Measurements from ENCODE around the gene CEP57L1. TPM values are rescaled to one million over a fixed set of nuclear protein-coding genes. Genes with fewer than 3 reads are reported as not detected.
"Not testable (repeated sequence)": the region's sequence is repeated elsewhere in the genome, so short reads cannot be mapped to it uniquely, and the experiment has no call there.

CEP57L1 gene
- total RNA-seq, 1 experiment from 2014 or later: 28.2 TPM

DNA sequence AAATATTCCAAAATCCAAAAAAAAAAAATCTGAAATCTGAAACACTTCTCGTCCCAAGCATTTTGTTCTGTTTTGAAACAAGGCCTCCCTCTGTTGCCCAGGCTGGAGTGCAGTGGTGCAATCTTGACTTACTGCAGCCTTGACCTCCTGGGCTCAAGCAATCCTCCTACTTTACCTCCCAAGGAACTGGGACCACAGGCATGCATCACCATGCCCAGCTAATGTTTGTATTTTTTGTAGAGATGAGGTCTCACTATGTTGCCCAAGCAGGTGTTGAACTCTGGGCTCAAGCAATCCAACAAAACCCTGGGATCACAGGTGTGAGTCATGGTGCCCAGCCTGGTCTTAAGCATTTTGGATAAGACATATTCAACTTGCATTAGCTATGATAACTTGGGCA is 14.3 kb upstream of the CEP57L1 start:
- Histone ChIP-seq H3K9me3 (ENCODE audit: low read length) (no peaks in the 10 kb centered on the region), H3K27me3 (ENCODE audit: low read length) (no peaks in the 10 kb centered on the region), H3K27ac (ENCODE audit: low read length) (no peak overlapping the region), H3K36me3 (ENCODE audit: insufficient read depth, low read length) (no peaks in the 10 kb centered on the region), H4K20me1 (ENCODE audit: insufficient read depth, low read depth, low read length) (peaks cover 4% of the 10 kb centered on the region; the same call in 1 of the 2 replicates), H3K9ac (ENCODE audit: low read length) (no peak overlapping the region), H3K4me2 (ENCODE audit: low read depth, low read length, poor library complexity, severe bottlenecking) (no peak overlapping the region), H3K79me2 (ENCODE audit: low read length) (no peaks in the 10 kb centered on the region), H3K4me3 (ENCODE audit: low read length) (no peak overlapping the region), H3K9me2 (replicated peaks; ENCODE audit: insufficient read depth, low read length) (no peaks in the 10 kb centered on the region), H2AFZ (ENCODE audit: low read length) (no peak overlapping the region), H3K4me1 (ENCODE audit: low read length) (0 out of 2 replicates have a peak, but pooled peaks cover 5% of the 10 kb centered on the region)
- no peak for DNase-seq

DNA sequence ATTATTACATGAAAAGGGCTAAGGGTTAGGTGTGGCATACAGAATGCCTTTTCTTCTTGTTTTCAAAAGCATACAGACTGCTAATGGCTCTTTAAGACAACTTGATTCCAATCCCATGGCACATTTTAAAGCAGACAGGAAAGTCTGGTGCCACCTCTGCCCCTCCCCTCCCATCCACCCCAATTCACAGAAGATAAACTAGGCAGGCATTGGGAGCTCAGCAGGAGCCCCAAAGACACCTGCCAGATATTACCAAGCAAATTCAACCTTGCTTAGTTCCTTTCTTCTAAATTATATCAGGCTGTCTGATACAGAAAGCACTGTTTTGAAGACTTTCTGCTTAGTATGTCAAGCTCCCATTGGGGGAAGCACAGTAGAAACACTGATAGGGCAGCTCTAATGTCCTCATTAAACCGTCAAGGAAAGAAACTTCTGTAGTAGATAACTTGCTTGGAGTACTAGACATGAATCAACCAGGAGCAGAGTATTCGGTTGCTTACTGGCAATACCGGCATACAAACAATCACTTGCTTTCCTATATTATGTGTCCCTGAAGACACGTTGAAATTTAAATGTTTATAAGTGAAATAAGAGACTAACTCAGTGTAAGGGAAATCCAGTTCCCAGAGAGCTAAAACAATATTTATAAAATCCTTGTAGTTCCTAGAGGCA is 13.7 kb upstream of the CEP57L1 start:
- 0 out of 2 replicates have a peak, but pooled peaks cover 5% of the 10 kb centered on the region for H3K4me1 ChIP-seq (ENCODE audit: low read length)
- H3K9me2 ChIP-seq (replicated peaks; ENCODE audit: insufficient read depth, low read length): no peaks in the 10 kb centered on the region
- no peak overlapping the region for H3K9ac ChIP-seq (ENCODE audit: low read length)
- no peak overlapping the region for H3K4me3 ChIP-seq (ENCODE audit: low read length)
- H2AFZ ChIP-seq (ENCODE audit: low read length): no peak overlapping the region
- H3K79me2 ChIP-seq (ENCODE audit: low read length): no peaks in the 10 kb centered on the region
- no peaks in the 10 kb centered on the region for H3K27me3 ChIP-seq (ENCODE audit: low read length)
- DNase-seq: no peak
- H3K4me2 ChIP-seq (ENCODE audit: low read depth, low read length, poor library complexity, severe bottlenecking): no peak overlapping the region
- peaks cover 4% of the 10 kb centered on the region; the same call in 1 of the 2 replicates for H4K20me1 ChIP-seq (ENCODE audit: insufficient read depth, low read depth, low read length)
- H3K36me3 ChIP-seq (ENCODE audit: insufficient read depth, low read length): no peaks in the 10 kb centered on the region
- H3K9me3 ChIP-seq (ENCODE audit: low read length): no peaks in the 10 kb centered on the region
- no peak overlapping the region for H3K27ac ChIP-seq (ENCODE audit: low read length)

GRCh38 chr6:109082188-109082577 is 13.1 kb upstream of the CEP57L1 start:
- no peak overlapping the region for H3K4me2 ChIP-seq (ENCODE audit: low read depth, low read length, poor library complexity, severe bottlenecking)
- no peaks in the 10 kb centered on the region for H3K79me2 ChIP-seq (ENCODE audit: low read length)
- H3K9me2 ChIP-seq (replicated peaks; ENCODE audit: insufficient read depth, low read length): no peaks in the 10 kb centered on the region
- no peak overlapping the region for H3K9ac ChIP-seq (ENCODE audit: low read length)
- no peak overlapping the region for H2AFZ ChIP-seq (ENCODE audit: low read length)
- H3K4me1 ChIP-seq (ENCODE audit: low read length): 0 out of 2 replicates have a peak, but pooled peaks cover 5% of the 10 kb centered on the region
- H3K4me3 ChIP-seq (ENCODE audit: low read length): no peak overlapping the region
- no peaks in the 10 kb centered on the region for H3K9me3 ChIP-seq (ENCODE audit: low read length)
- no peaks in the 10 kb centered on the region for H3K36me3 ChIP-seq (ENCODE audit: insufficient read depth, low read length)
- no peaks in the 10 kb centered on the region for H3K27me3 ChIP-seq (ENCODE audit: low read length)
- no peak for DNase-seq
- H4K20me1 ChIP-seq (ENCODE audit: insufficient read depth, low read depth, low read length): peaks cover 4% of the 10 kb centered on the region; the same call in 1 of the 2 replicates
- H3K27ac ChIP-seq (ENCODE audit: low read length): no peak overlapping the region

DNA sequence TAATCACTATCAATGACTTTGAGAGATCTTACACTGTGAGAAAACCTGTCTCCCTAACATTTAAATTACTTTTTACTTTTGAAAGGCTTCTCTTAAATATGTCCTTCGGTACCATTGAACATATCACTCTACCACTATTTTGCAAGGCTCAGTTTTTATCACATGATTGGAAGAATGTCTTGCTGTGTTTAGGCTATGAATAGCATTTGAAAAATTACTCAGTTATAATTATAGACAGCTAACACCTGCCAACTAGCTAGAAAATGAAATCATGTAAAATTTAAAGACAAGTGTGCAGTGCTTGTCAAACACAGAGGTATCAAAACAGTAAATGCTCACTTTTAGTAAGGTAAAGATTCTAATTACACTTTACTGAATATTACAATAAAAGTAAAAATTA is 11.7 kb upstream of the CEP57L1 start:
- 0 out of 2 replicates have a peak, but pooled peaks cover 5% of the 10 kb centered on the region for H3K4me1 ChIP-seq (ENCODE audit: low read length)
- H3K79me2 ChIP-seq (ENCODE audit: low read length): no peaks in the 10 kb centered on the region

DNA sequence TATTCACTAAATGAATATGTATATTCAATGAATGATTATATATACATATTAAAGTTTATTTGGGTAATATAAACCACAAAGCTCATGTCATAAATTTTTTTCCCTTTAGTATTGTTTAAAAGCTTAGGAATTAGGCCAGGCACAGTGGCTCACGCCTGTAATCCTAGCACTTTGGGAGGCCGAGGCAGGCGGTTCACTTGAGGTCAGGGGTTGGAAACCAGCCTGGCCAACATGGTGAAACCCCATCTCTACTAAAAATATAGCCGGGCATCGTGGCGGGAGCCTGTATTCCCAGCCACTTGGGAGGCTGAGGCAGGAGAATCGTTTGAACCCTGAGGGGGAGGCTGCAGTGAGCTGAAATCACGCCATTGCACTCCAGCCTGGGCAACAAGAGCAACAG is 11.2 kb upstream of the CEP57L1 start:
- not testable (repeated sequence) for H3K4me1 ChIP-seq (ENCODE audit: low read length); H3K4me2 ChIP-seq (ENCODE audit: low read depth, low read length, poor library complexity, severe bottlenecking); H3K27me3 ChIP-seq (ENCODE audit: low read length); H3K9me2 ChIP-seq (replicated peaks; ENCODE audit: insufficient read depth, low read length); DNase-seq; H3K27ac ChIP-seq (ENCODE audit: low read length); H4K20me1 ChIP-seq (ENCODE audit: insufficient read depth, low read depth, low read length); H3K9me3 ChIP-seq (ENCODE audit: low read length); H3K4me3 ChIP-seq (ENCODE audit: low read length); H3K9ac ChIP-seq (ENCODE audit: low read length); H3K36me3 ChIP-seq (ENCODE audit: insufficient read depth, low read length); H2AFZ ChIP-seq (ENCODE audit: low read length); H3K79me2 ChIP-seq (ENCODE audit: low read length)

More for the DNA sequence above, 11.7 kb upstream of the CEP57L1 start:
- Histone ChIP-seq H4K20me1 (ENCODE audit: insufficient read depth, low read depth, low read length) (peaks cover 4% of the 10 kb centered on the region; the same call in 1 of the 2 replicates), H3K4me3 (ENCODE audit: low read length) (no peak overlapping the region), H3K4me2 (ENCODE audit: low read depth, low read length, poor library complexity, severe bottlenecking) (no peak overlapping the region), H3K9ac (ENCODE audit: low read length) (no peak overlapping the region), H3K9me2 (replicated peaks; ENCODE audit: insufficient read depth, low read length) (no peaks in the 10 kb centered on the region), H3K36me3 (ENCODE audit: insufficient read depth, low read length) (no peaks in the 10 kb centered on the region), H3K27me3 (ENCODE audit: low read length) (no peaks in the 10 kb centered on the region), H3K9me3 (ENCODE audit: low read length) (no peaks in the 10 kb centered on the region), H3K27ac (ENCODE audit: low read length) (no peak overlapping the region), H2AFZ (ENCODE audit: low read length) (no peak overlapping the region)
- DNase-seq: no peak

DNA sequence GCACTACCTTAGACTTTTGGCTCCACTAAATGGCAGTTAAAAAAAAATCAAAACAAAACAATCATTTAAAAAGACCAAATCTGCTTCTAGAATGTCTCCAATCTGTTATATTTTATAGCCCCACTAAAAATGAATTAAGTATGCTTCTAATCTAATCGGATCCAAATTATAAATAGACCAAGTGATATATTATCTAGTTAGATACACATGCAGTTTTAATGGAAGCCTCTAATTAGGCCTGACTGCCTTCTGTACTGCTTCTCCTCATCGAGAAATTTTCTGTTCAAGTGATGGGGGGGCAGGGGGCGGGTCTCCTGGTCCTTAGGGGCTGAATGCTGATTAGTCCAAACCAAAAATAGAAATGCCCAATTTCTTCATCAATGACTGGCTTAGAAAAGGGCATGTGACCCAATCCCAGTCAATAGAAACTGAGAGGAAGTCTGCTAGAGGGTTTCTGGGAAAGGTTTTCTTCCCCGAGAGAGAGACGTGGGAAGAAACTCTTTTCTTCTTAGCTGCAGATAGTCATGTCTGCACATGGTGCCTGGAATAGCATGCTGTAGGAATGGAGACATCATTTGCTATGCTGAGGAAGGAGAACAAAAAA is 7.5 kb upstream of the CEP57L1 start:
- H3K4me2 ChIP-seq (ENCODE audit: low read depth, low read length, poor library complexity, severe bottlenecking): no peak overlapping the region
- H3K9ac ChIP-seq (ENCODE audit: low read length): no peak overlapping the region
- H3K9me2 ChIP-seq (replicated peaks; ENCODE audit: insufficient read depth, low read length): no peaks in the 10 kb centered on the region
- no peak overlapping the region for H3K4me3 ChIP-seq (ENCODE audit: low read length)
- H3K4me1 ChIP-seq (ENCODE audit: low read length): peaks cover 16% of the 10 kb centered on the region
- no peak overlapping the region for H2AFZ ChIP-seq (ENCODE audit: low read length)
- H3K9me3 ChIP-seq (ENCODE audit: low read length): no peaks in the 10 kb centered on the region
- no peaks in the 10 kb centered on the region for H3K27me3 ChIP-seq (ENCODE audit: low read length)
- no peaks in the 10 kb centered on the region for H3K79me2 ChIP-seq (ENCODE audit: low read length)
- H3K36me3 ChIP-seq (ENCODE audit: insufficient read depth, low read length): no peaks in the 10 kb centered on the region
- no peaks in the 10 kb centered on the region for H4K20me1 ChIP-seq (ENCODE audit: insufficient read depth, low read depth, low read length)
- H3K27ac ChIP-seq (ENCODE audit: low read length): no peak overlapping the region
- no peak for DNase-seq

DNA sequence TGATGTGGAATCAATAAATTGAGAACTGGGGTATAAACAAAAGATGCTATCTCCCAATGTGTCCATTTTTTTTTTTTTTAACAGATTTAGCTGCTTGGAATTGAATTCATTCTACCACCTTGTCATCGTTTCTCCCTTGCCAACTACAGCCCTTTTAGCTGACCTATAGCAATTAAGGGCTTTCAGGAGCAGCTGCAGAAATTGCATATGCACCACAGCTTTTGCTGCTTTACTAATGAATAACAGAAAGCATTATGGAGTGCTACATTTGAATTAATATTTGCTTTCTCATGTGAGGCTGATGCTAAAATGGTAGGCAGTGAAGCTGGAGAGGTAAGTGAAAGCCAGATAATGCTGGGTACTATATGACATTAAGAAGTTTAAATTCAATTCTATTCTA is 6.3 kb upstream of the CEP57L1 start:
- no peaks in the 10 kb centered on the region for H3K9me2 ChIP-seq (replicated peaks; ENCODE audit: insufficient read depth, low read length)
- no peaks in the 10 kb centered on the region for H3K36me3 ChIP-seq (ENCODE audit: insufficient read depth, low read length)
- no peak overlapping the region for H3K4me3 ChIP-seq (ENCODE audit: low read length)
- no peak overlapping the region for H3K4me2 ChIP-seq (ENCODE audit: low read depth, low read length, poor library complexity, severe bottlenecking)
- H3K27me3 ChIP-seq (ENCODE audit: low read length): no peaks in the 10 kb centered on the region
- no peak overlapping the region for H3K27ac ChIP-seq (ENCODE audit: low read length)
- H3K4me1 ChIP-seq (ENCODE audit: low read length): peaks cover 23% of the 10 kb centered on the region
- H3K79me2 ChIP-seq (ENCODE audit: low read length): no peaks in the 10 kb centered on the region
- no peak overlapping the region for H2AFZ ChIP-seq (ENCODE audit: low read length)
- DNase-seq: no peak
- H3K9me3 ChIP-seq (ENCODE audit: low read length): no peaks in the 10 kb centered on the region
- H3K9ac ChIP-seq (ENCODE audit: low read length): no peak overlapping the region
- no peaks in the 10 kb centered on the region for H4K20me1 ChIP-seq (ENCODE audit: insufficient read depth, low read depth, low read length)

DNA sequence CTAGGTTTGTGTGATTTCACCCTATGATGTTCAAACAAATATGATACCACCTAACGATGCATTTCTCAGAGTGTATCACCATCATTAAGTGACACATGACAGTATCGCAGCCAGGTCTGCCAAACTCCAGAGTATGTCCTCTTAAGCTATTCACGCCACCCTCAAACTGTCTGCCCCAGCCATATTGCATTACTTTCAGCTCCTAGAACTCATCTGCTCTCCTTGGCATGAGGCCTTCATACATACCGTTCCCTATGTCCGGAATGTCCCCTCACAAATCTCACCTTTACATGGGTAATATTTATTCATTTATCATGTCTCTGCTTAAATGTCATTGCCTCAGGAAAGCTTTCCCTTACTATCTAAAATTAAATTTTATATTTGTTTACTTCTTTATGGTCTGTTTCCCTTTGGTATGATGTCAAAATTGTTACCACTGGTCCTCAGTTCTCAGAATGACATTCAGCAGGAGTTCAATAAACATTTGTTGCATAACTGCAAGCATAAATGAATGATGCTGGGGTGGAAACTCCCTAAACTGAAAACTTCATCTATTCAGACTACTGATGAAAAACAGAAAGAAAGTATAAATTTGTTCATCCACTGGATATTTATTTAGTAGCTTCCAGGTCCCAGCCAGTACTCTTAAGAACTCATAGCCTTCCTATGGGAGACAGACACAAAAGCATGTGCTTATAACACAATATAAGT is 3.8 kb upstream of the CEP57L1 start:
- no peaks in the 10 kb centered on the region for H3K36me3 ChIP-seq (ENCODE audit: insufficient read depth, low read length)
- H3K4me1 ChIP-seq (ENCODE audit: low read length): peaks cover 32% of the 10 kb centered on the region
- peak overlapping the region; percentile 99 for H3K4me2 ChIP-seq (ENCODE audit: low read depth, low read length, poor library complexity, severe bottlenecking)

More for the DNA sequence above, 3.8 kb upstream of the CEP57L1 start:
- Histone ChIP-seq H3K9me3 (ENCODE audit: low read length) (no peaks in the 10 kb centered on the region), H3K9ac (ENCODE audit: low read length) (no peak overlapping the region), H3K9me2 (replicated peaks; ENCODE audit: insufficient read depth, low read length) (no peaks in the 10 kb centered on the region), H3K27ac (ENCODE audit: low read length) (no peak overlapping the region), H3K79me2 (ENCODE audit: low read length) (peaks cover 10% of the 10 kb centered on the region), H4K20me1 (ENCODE audit: insufficient read depth, low read depth, low read length) (no peaks in the 10 kb centered on the region), H2AFZ (ENCODE audit: low read length) (no peak overlapping the region), H3K4me3 (ENCODE audit: low read length) (no peak overlapping the region), H3K27me3 (ENCODE audit: low read length) (no peaks in the 10 kb centered on the region)
- DNase-seq: no peak
